ENCODE measurements around the gene VAMP5. TPM values are rescaled to one million over a fixed set of nuclear protein-coding genes. Genes with fewer than 3 reads are reported as not detected.
A peak's percentile ranks its signal among the peaks of the same experiment; 100 is the strongest.

Gene VAMP5
- total and polyA plus RNA-seq, 4 donors, result 9.7 to 74.6 (median 40.2) TPM

- no peak overlapping the region for H3K4me3 ChIP-seq (ENCODE audit: low read depth in 1 of 3, low read length in 3 of 3)
- TF ChIP-seq EGR1 (IDR thresholded peaks at IDR 0.05; ENCODE audit: low read depth in 2 of 2) (no peak), RAD21 (IDR thresholded peaks at IDR 0.05) (no peak), TAF1 (conservative IDR thresholded peaks at IDR 0.05) (no peak), SP1 (IDR thresholded peaks at IDR 0.05) (no peak), NR2F2 (IDR thresholded peaks at IDR 0.05) (no peak), FOXA1 (IDR thresholded peaks at IDR 0.05) (no peak), GABPA (IDR thresholded peaks at IDR 0.05 in 1 of 2, conservative IDR thresholded peaks at IDR 0.05 in 1 of 2) (no peak), YY1 (IDR thresholded peaks at IDR 0.05) (no peak), MAX (IDR thresholded peaks at IDR 0.05) (no peak), ZBTB33 (IDR thresholded peaks at IDR 0.05) (no peak), HNF4G (IDR thresholded peaks at IDR 0.05) (no peak), FOXA2 (IDR thresholded peaks at IDR 0.05) (no peak), RXRA (IDR thresholded peaks at IDR 0.05) (no peak), HNF4A (conservative IDR thresholded peaks at IDR 0.05) (no peak), JUND (IDR thresholded peaks at IDR 0.05) (no peak)
- TF ChIP-seq, protein P1, sequence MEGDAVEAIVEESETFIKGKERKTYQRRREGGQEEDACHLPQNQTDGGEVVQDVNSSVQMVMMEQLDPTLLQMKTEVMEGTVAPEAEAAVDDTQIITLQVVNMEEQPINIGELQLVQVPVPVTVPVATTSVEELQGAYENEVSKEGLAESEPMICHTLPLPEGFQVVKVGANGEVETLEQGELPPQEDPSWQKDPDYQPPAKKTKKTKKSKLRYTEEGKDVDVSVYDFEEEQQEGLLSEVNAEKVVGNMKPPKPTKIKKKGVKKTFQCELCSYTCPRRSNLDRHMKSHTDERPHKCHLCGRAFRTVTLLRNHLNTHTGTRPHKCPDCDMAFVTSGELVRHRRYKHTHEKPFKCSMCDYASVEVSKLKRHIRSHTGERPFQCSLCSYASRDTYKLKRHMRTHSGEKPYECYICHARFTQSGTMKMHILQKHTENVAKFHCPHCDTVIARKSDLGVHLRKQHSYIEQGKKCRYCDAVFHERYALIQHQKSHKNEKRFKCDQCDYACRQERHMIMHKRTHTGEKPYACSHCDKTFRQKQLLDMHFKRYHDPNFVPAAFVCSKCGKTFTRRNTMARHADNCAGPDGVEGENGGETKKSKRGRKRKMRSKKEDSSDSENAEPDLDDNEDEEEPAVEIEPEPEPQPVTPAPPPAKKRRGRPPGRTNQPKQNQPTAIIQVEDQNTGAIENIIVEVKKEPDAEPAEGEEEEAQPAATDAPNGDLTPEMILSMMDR (IDR thresholded peaks at IDR 0.05; ENCODE audit: low read depth, low read length, missing input control), result no peak
- TF ChIP-seq, protein P2, sequence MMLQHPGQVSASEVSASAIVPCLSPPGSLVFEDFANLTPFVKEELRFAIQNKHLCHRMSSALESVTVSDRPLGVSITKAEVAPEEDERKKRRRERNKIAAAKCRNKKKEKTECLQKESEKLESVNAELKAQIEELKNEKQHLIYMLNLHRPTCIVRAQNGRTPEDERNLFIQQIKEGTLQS (IDR thresholded peaks at IDR 0.05), result no peak
- TF ChIP-seq, protein P3, sequence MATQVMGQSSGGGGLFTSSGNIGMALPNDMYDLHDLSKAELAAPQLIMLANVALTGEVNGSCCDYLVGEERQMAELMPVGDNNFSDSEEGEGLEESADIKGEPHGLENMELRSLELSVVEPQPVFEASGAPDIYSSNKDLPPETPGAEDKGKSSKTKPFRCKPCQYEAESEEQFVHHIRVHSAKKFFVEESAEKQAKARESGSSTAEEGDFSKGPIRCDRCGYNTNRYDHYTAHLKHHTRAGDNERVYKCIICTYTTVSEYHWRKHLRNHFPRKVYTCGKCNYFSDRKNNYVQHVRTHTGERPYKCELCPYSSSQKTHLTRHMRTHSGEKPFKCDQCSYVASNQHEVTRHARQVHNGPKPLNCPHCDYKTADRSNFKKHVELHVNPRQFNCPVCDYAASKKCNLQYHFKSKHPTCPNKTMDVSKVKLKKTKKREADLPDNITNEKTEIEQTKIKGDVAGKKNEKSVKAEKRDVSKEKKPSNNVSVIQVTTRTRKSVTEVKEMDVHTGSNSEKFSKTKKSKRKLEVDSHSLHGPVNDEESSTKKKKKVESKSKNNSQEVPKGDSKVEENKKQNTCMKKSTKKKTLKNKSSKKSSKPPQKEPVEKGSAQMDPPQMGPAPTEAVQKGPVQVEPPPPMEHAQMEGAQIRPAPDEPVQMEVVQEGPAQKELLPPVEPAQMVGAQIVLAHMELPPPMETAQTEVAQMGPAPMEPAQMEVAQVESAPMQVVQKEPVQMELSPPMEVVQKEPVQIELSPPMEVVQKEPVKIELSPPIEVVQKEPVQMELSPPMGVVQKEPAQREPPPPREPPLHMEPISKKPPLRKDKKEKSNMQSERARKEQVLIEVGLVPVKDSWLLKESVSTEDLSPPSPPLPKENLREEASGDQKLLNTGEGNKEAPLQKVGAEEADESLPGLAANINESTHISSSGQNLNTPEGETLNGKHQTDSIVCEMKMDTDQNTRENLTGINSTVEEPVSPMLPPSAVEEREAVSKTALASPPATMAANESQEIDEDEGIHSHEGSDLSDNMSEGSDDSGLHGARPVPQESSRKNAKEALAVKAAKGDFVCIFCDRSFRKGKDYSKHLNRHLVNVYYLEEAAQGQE (IDR thresholded peaks at IDR 0.05), result no peak
- DNase-seq (ENCODE audit: low spot score), result no peak
- no peaks in the 10 kb centered on the region for H3K27me3 ChIP-seq (ENCODE audit: control insufficient read depth in 4 of 4, insufficient read depth in 4 of 4, low read length in 3 of 4)
- H3K9ac ChIP-seq (ENCODE audit: low read depth in 1 of 2, low read length in 2 of 2), result no peak overlapping the region
- H3K4me1 ChIP-seq (ENCODE audit: control insufficient read depth in 4 of 4, insufficient read depth in 4 of 4, low read length in 3 of 4), result peaks cover 5 to 66% (median 55%) of the 10 kb centered on the region in 4 donors
- H3K36me3 ChIP-seq (ENCODE audit: control insufficient read depth in 4 of 4, insufficient read depth in 3 of 4, low read depth in 1 of 4, low read length in 3 of 4), result peaks cover 0 to 10% (median 5%) of the 10 kb centered on the region in 4 donors
- 81% methylated on average over 4 of the region's 4 CpGs for WGBS
- H3K27ac ChIP-seq (ENCODE audit: low read depth in 1 of 2, low read length in 2 of 2), result peak overlapping the region; percentile 70 to 76
- no peaks in the 10 kb centered on the region for H3K9me3 ChIP-seq (ENCODE audit: control insufficient read depth in 4 of 4, low read length in 3 of 4)
Measured at GRCh38 chr2:85605406-85606115, 21.3 kb downstream of the VAMP5 start.
